Activated CD4-positive, CD25-positive, alpha-beta regulatory T cell treated with anti-CD3 and anti-CD28 coated beads, Interleukin-2, amount 50 U/mL, for 72 hours (primary cell): Measurements from ENCODE around the gene RNASE2.
A peak's percentile ranks its signal among the peaks of the same experiment; 100 is the strongest.
"Not testable (repeated sequence)": the region's sequence is repeated elsewhere in the genome, so short reads cannot be mapped to it uniquely, and the experiment has no call there.

Source experiments
- DNase-seq: peaks from one replicate; pipeline ENCODE4 v3.0.0; 2021

RNASE2 gene

GRCh38 chr14:20982646-20983369 is 27.5 kb downstream of the RNASE2 start:
- DNase-seq = no peak

- not testable (repeated sequence) for DNase-seq
These were observed 30.4 kb downstream of the RNASE2 start for GRCh38 chr14:20985650-20986049.

DNA sequence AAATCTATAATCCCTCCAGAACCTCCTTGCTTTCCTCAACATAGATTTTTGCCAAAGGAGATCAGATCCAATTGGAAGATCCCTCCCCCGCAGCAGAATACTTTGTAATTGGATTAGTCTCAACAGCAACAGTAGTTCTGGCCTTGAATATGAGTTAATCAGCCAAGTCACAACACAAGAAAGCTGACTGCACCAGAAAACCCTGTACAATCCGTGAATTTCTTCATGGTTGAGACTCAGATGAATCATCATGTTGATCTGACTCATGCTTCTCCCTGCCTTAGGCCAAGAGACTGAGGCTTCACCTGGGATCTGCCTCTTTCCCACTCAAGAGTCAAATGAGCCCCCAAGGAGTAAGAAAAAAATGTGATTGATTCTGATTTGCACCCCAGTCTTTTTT is 31.5 kb downstream of the RNASE2 start:
- no peak for DNase-seq

DNA sequence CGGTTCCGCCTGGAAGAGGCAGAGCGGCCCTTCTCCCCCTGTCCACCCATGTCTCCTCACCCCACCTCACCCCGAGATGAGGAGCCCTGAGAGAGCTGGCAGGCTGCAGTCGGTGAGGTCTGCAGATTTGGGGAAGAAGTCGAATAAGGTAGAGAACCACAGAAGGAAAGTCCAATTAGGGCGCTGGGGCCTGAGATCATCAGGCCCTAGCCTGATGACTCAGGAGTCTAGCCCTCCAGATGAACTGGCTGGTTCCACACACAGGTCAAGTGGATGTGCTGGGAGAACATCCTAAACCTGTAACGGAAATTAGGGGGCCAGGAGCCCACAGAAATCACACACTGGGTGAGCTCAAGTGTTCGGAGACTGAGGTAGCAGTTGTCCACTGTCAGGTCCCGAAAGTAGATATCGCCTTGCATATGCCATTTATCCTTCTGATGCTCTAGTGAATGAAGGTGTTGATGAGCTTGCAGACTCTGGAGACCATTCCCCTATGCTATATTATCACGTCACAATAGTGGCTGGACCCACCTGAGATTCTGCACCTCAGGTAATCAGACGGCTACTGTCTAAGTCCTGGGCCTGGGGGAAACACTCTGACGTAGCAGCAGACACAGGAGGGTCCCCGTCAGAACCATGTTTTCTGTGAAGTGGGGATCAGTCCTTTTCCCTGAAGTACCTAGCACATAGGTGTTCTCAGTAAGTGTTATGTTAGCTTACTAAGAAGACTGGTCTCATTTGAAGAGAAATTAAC is 33.6 kb downstream of the RNASE2 start:
- no peak for DNase-seq

GRCh38 chr14:20989471-20989786 is 34.1 kb downstream of the RNASE2 start:
- no peak for DNase-seq

DNA sequence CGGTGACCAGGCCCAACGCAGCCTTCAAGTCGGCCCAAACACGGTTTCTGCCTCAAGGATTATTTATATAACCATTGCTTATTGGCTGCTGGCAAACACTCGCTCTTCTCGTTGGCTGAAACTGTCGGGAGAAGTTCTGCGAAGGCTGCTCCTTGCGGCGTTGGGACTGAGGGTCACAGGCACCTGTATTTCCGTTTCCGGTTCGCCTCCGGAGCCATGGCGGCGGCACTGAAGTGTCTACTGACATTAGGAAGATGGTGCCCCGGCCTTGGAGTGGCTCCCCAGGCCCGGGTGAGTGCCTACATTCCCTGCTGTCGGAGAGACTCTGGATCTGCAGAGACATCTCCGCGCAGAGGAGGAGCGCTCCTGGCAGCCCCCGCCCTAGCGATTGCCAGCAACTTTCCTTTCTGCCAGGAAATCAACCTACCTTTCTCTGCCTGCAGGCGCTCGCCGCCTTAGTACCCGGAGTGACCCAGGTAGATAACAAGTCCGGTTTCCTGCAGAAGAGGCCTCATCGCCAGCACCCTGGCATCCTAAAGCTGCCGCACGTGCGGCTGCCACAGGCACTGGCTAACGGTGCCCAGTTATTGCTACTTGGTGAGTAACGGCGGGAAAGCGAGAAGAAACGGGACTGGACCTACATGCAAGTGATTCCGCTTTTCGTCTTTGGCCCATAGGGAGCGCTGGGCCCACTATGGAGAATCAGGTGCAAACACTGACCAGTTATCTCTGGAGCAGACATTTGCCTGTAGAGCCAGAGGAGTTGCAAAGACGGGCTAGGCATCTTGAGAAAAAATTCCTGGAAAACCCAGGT is 34.7 kb downstream of the RNASE2 start, which contains the start of gene METTL17:
Gene METTL17, plus strand, starts transcription at position 194 of the 814 bp plus-strand sequence. Its CDS starts 23 bp downstream, at position 217.
- peak; percentile 83 for DNase-seq

- DNase-seq = no peak
These were observed 41.2 kb downstream of the RNASE2 start for GRCh38 chr14:20996521-20996920.

DNA sequence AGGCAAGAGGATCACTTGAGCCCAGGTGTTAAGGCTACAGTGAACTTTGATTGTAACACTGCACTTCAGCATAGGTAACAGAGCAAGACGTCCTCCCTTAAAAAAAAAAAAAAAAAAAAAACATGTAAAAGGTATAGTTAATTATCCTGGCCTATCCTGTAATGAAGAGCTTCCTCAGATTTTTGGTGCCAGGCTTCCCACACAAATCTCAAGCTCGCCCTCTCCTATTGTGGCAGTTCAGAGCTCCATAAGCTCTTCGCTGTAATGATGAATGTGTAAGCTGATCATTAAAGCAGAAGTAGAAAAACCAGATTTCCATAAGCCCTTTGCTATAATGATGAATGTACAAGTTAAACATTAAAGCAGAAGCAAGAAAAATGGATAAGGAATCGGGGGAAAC is 41.8 kb downstream of the RNASE2 start:
- DNase-seq = no peak

DNA sequence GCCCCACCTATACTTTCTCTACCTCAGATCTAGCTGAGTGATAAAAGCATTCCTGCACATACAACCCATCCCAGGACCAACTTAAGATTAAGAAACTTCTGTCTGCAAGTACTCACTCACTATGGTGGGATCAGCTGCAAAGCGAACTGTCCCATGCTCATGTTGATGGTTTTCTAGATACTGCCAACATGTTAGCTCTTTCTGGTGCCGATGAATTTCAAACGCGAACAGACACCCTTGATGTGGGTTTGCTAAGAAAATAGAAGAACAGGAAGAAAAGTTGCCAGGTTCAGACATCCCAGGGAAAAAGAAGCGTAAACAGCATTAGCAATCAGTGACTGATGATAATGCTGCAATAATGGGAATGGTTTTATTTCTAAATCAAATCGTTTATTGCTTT is 42.3 kb downstream of the RNASE2 start:
- DNase-seq = no peak

DNA sequence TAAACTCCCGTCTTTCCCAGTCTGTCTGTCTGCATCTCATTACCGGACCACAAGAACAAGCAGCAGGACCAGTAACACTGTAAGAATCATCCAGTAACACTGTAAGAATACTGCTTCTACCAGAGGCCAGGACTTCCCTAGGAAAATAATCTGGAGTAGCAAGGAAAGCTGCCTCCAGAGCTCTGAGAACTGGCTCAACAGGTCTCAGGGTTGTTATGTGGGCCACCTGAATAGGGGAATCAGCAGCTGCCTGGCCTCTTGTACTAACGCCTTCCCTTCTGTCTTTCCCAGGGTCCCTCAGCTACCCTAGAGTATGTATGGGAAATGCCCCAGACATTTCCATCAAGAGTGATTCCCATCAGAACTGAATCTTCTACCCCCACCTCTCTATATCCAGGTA is 42.9 kb downstream of the RNASE2 start:
- no peak for DNase-seq

- no peak for DNase-seq
These were observed 43.5 kb downstream of the RNASE2 start, which contains the start of gene SLC39A2 for GRCh38 chr14:20998674-20999366. TSS of gene SLC39A2 (plus strand) at chr14:20999293. CDS start at chr14:20999447, 154 bp downstream.

GRCh38 chr14:20999591-20999990 is 44.3 kb downstream of the RNASE2 start:
- no peak for DNase-seq

- DNase-seq = no peak
These were observed 45.9 kb downstream of the RNASE2 start for GRCh38 chr14:21001218-21001617.

DNA sequence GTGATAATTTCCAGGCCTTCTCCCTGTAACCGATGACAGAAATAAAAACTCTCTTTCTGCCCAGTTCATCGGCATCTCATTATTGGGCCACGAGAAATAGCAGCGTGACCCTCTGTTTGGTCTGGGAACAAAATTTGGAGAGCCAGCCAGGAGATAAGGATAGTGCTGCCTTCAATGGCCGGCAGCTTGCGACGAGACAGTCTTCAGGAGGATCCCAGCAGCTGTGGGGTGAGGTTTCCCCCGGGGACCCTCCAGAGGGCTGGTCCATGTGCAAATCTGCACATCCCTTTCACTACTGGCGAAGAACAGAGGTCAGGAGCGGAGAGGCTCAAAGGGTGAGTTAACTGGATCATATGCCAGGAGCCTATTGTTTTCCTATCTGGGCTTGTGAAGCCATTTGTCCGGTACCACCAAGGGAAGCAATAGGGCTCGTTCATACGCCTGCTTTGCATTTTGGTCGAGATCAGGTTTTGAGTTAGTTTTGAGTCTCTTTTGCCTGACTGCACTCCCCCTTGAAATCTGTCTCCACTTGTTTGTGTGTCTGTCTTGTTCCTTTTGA is 48.6 kb downstream of the RNASE2 start:
- no peak for DNase-seq
